Osteoblast (primary cell): ENCODE measurements around the gene FAM110A. TPM values are rescaled to one million over a fixed set of nuclear protein-coding genes. Genes with fewer than 3 reads are reported as not detected.
"Not testable (repeated sequence)": the region's sequence is repeated elsewhere in the genome, so short reads cannot be mapped to it uniquely, and the experiment has no call there.

Experiments
- DNase-seq: peaks from one replicate; pipeline ENCODE4 v3.0.0; 2011; ENCODE audit warnings: low spot score, mixed read lengths; ENCODE audit not compliant: insufficient read length; ENCODE audit errors: missing footprints
- H2AFZ ChIP-seq: 2 replicates; pipeline ENCODE4 v1.6.0; 2011; ENCODE audit warnings: mild to moderate bottlenecking, low read length
- H3K27ac ChIP-seq: 2 replicates; pipeline ENCODE4 v1.5.1; 2011; ENCODE audit warnings: mild to moderate bottlenecking, low read depth, low read length, moderate library complexity
- H3K27me3 ChIP-seq: 2 replicates; pipeline ENCODE4 v1.6.0; 2012; ENCODE audit warnings: mild to moderate bottlenecking, control low read depth, inconsistent platforms, low read length, moderate library complexity; ENCODE audit not compliant: insufficient read depth
- H3K36me3 ChIP-seq: 2 replicates; pipeline ENCODE4 v1.5.1; 2011; ENCODE audit warnings: mild to moderate bottlenecking, low read length, control low read depth, moderate library complexity; ENCODE audit not compliant: insufficient read depth
- H3K4me1 ChIP-seq: 2 replicates; pipeline ENCODE4 v1.5.1; 2011; ENCODE audit warnings: mild to moderate bottlenecking, low read length, control low read depth, moderate library complexity; ENCODE audit not compliant: insufficient read depth
- H3K4me2 ChIP-seq: 2 replicates; pipeline ENCODE4 v1.6.0; 2011; ENCODE audit warnings: mild to moderate bottlenecking, low read length; ENCODE audit not compliant: insufficient read depth
- H3K4me3 ChIP-seq: fragments of 200-600 bp; sonication (generic); 3 replicates; pipeline ENCODE4 v1.5.1; 2012; ENCODE audit warnings: mild to moderate bottlenecking, low read length, inconsistent platforms; ENCODE audit not compliant: insufficient read depth
- H3K79me2 ChIP-seq: 2 replicates; pipeline ENCODE4 v1.6.0; 2012; ENCODE audit warnings: mild to moderate bottlenecking, low read length, control low read depth, inconsistent platforms; ENCODE audit not compliant: insufficient read depth
- H3K9me3 ChIP-seq: 2 replicates; pipeline ENCODE4 v1.5.1; 2011; ENCODE audit warnings: low read depth, low read length, control low read depth
- H4K20me1 ChIP-seq: 2 replicates; pipeline ENCODE4 v1.6.0; 2012; ENCODE audit warnings: mild to moderate bottlenecking, low read length, control low read depth; ENCODE audit not compliant: insufficient read depth
- total RNA-seq: library from RNA; depleted of rRNA; stranded (reverse); fragments of >200 nt; gene quantifications from 2 replicates; pipeline ENCODE4 v1.2.3, GENCODE V29; 2012
- TF ChIP-seq, protein P1 (sequence below): IDR thresholded peaks from 2 replicates; pipeline ENCODE4 v1.5.1; 2011; ENCODE audit warnings: mild to moderate bottlenecking, low read depth, low read length, moderate library complexity; ENCODE audit errors: extremely low read depth

Gene FAM110A
- total RNA-seq, 1 donor = 9.8 TPM

DNA sequence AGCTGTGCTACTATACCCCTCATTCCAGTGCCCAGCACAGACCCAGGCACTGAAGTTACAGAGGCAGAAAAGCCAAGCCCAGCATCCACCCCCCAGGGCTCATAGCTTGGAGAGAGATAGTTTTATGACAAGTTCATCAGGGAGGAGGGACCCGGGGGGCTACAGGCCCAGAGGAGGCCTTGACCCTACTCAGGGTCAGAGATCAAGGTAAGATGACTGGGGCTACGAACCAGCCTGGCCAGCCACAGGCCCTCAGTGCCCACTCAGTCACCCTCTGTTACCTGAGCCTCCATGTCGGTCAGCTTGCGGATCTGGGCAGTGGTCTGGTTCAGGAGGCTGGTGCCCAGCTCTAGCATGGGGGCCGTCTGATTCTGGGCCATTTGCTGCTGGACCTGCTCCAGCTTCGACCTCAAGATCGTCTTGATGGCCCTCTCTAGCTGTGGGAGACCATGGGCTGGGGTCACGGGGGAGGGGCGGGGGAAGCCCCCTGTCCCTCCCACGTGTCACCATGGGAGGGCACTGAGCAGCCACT is 56.5 kb downstream of the FAM110A start:
- Histone ChIP-seq H3K4me1 (no peaks in the 10 kb centered on the region), H3K9me3 (no peaks in the 10 kb centered on the region), H3K27ac (no peak overlapping the region), H3K4me3 (no peak overlapping the region), H3K4me2 (no peak overlapping the region), H3K79me2 (no peaks in the 10 kb centered on the region), H3K27me3 (peaks cover 5% of the 10 kb centered on the region), H4K20me1 (no peaks in the 10 kb centered on the region), H3K36me3 (no peaks in the 10 kb centered on the region), H2AFZ (no peak overlapping the region)
- DNase-seq = peak; percentile 2
- TF ChIP-seq, protein P1, sequence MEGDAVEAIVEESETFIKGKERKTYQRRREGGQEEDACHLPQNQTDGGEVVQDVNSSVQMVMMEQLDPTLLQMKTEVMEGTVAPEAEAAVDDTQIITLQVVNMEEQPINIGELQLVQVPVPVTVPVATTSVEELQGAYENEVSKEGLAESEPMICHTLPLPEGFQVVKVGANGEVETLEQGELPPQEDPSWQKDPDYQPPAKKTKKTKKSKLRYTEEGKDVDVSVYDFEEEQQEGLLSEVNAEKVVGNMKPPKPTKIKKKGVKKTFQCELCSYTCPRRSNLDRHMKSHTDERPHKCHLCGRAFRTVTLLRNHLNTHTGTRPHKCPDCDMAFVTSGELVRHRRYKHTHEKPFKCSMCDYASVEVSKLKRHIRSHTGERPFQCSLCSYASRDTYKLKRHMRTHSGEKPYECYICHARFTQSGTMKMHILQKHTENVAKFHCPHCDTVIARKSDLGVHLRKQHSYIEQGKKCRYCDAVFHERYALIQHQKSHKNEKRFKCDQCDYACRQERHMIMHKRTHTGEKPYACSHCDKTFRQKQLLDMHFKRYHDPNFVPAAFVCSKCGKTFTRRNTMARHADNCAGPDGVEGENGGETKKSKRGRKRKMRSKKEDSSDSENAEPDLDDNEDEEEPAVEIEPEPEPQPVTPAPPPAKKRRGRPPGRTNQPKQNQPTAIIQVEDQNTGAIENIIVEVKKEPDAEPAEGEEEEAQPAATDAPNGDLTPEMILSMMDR = no peak

DNA sequence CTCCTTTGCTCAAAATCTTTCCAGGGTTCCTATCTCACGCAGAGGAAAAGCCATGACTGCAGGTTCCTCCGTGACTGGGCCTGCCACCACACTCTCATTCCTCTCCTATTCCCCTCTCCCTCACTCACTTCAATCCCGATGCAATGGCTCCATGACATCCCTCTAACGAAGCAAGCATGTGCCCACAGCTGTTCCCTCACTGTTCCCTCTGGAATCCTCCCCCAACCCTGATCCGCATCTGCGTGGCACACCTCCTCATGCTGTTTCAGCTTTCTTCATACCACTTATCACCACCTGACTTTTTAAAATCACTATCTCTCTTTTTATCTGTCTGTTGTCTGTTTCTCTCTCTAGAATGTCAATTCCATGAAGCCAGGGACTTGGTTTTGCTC is 57.1 kb downstream of the FAM110A start:
- H3K27me3 ChIP-seq = peaks cover 5% of the 10 kb centered on the region
- no peaks in the 10 kb centered on the region for H3K4me1 ChIP-seq
- H3K79me2 ChIP-seq = no peaks in the 10 kb centered on the region
- H2AFZ ChIP-seq = no peak overlapping the region
- DNase-seq = no peak
- H3K4me2 ChIP-seq = no peak overlapping the region
- H3K4me3 ChIP-seq = no peak overlapping the region
- H3K36me3 ChIP-seq = no peaks in the 10 kb centered on the region
- H4K20me1 ChIP-seq = no peaks in the 10 kb centered on the region
- no peaks in the 10 kb centered on the region for H3K9me3 ChIP-seq
- TF ChIP-seq, protein P1 = no peak
- no peak overlapping the region for H3K27ac ChIP-seq

DNA sequence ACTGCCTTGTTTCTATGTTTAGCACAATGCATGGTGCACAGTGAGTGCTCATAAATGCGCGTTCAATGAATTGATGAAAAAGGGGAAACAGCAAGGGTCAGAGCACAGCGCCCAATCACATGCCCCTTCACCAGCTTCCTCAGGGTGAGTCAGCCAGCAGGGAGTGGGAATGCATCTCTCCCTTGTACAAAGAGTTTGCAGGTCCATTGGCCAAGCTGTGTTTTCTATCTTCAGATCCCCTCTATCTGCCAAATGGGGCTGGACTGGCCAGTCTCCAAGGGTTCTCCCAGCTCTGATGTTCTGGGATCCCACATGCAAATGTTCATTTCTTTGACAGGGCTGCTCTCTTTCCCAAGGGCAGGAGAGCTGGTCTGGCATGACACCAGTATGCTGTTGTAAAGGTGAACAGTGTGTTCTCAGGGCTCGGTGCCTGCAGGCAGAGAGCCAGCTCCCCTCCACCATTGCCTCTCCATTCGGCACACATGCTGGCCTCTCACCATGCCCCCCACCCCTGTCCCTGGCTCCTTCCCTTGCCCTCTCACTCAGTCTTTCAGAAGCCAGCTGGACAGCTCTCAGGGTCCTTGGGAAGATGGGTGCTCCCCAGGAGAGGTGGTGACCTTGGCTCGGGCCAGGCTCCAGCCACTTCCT is 57.7 kb downstream of the FAM110A start:
- Histone ChIP-seq H3K4me3 (no peak overlapping the region), H3K36me3 (no peaks in the 10 kb centered on the region), H2AFZ (no peak overlapping the region), H3K27me3 (peaks cover 5% of the 10 kb centered on the region), H3K9me3 (no peaks in the 10 kb centered on the region), H3K27ac (no peak overlapping the region), H3K4me1 (no peaks in the 10 kb centered on the region), H3K4me2 (no peak overlapping the region), H4K20me1 (no peaks in the 10 kb centered on the region), H3K79me2 (no peaks in the 10 kb centered on the region)
- peak; percentile 53 for DNase-seq
- TF ChIP-seq, protein P1 = no peak

DNA sequence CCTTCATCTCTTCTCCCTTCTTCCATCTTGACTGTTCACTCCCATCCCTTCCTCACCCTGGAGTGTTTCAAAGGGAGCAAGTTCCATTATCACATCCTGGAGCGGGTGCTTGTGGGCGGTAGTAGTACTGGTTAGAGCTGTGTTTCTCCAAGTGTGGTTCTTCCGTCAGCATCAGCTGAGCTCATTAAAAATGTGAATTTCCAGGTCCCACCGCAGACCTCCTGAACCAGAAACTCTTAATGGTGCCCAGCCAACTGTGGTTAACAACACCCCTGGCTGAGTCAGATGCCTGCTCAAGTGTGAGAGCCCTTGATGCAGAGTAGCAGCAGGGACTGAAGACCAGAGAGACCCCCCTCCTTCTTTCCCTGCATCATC is 58.2 kb downstream of the FAM110A start:
- H3K9me3 ChIP-seq = no peaks in the 10 kb centered on the region
- no peaks in the 10 kb centered on the region for H3K4me1 ChIP-seq
- no peaks in the 10 kb centered on the region for H3K79me2 ChIP-seq
- no peak overlapping the region for H3K27ac ChIP-seq
- no peaks in the 10 kb centered on the region for H3K36me3 ChIP-seq
- H3K27me3 ChIP-seq = peaks cover 5% of the 10 kb centered on the region
- DNase-seq = no peak
- H3K4me2 ChIP-seq = no peak overlapping the region
- H2AFZ ChIP-seq = no peak overlapping the region
- TF ChIP-seq, protein P1 = no peak
- H3K4me3 ChIP-seq = no peak overlapping the region
- no peaks in the 10 kb centered on the region for H4K20me1 ChIP-seq

DNA sequence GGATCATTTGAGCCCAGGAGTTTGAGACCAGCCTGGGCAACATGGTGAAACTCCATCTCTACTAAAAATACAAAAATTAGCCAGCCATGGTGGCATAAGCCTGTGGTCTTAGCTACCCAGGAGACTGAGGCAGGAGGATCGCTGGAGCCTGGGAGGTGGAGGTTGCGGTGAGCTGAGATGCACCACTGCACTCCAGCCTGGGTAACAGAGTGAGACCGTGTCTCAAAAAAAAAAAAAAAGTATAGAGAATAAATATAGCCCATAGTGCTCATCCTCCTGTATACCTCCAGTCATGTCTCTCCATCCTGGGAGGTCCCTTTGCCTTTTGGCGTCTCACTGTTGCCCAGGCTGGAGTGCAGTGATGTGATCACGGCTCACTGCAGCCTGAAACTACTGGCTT is 58.9 kb downstream of the FAM110A start:
- not testable (repeated sequence) for H3K4me1 ChIP-seq, H3K79me2 ChIP-seq, DNase-seq, H3K27me3 ChIP-seq, H4K20me1 ChIP-seq, H3K27ac ChIP-seq, H3K4me3 ChIP-seq, H3K4me2 ChIP-seq, H3K9me3 ChIP-seq, H2AFZ ChIP-seq, H3K36me3 ChIP-seq
